ENCODE measurements around the gene CYP39A1.
"Not testable (repeated sequence)": the region's sequence is repeated elsewhere in the genome, so short reads cannot be mapped to it uniquely, and the experiment has no call there.

Gene CYP39A1

DNA sequence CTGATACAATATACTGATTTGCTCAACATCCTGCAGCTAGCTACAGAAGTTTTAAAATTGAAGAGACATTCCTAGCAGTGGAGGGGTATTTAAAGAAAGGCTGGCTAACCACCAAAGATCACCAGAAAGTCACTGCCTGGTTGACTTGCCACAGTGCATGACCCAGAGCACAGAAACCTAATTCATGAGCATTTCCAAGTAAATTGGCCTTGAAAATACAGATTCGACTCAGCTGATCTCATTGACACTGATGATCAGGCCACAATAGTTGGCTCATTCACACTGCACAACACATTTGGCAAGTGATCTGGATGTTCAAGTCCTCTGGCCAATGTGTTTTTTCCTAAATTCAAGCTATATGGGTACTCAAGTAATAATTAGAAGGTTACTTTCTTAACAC is 21.8 kb upstream of the CYP39A1 start:
- H3K36me3 ChIP-seq (ENCODE audit: control insufficient read depth, insufficient read depth, low read length): no peaks in the 10 kb centered on the region
- H3K4me3 ChIP-seq (ENCODE audit: low read depth, low read length): no peak overlapping the region
- H3K9me3 ChIP-seq (ENCODE audit: control insufficient read depth, insufficient read depth, low read length): no peaks in the 10 kb centered on the region

DNA sequence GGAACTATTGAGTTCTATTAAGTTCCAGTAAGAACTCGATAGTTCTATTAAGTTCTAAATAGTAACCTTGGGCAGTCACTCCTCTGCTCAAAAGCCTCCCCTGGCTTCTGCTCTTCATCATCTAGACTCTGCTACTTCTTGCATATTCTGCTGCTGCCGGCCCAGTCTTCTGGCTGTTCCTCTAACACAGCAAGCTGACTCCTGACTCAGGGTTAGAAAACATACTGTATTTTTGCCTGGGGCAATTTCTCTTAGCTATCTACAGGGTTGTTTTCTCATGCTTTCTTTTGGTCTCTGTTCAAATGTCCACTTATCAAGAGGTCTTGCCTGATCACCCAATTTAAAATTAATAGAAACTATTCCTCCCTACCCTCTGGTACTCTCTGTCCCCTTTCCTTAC is 14.8 kb upstream of the CYP39A1 start:
- no peak overlapping the region for H3K4me3 ChIP-seq (ENCODE audit: low read depth, low read length)

More for the DNA sequence above, 21.8 kb upstream of the CYP39A1 start:
- no peaks in the 10 kb centered on the region for H3K27me3 ChIP-seq (ENCODE audit: control insufficient read depth, insufficient read depth, low read length)
- peaks cover 3% of the 10 kb centered on the region for H3K4me1 ChIP-seq (ENCODE audit: control insufficient read depth, insufficient read depth, low read length)
- no peak overlapping the region for H3K9ac ChIP-seq (ENCODE audit: low read depth, low read length)

DNA sequence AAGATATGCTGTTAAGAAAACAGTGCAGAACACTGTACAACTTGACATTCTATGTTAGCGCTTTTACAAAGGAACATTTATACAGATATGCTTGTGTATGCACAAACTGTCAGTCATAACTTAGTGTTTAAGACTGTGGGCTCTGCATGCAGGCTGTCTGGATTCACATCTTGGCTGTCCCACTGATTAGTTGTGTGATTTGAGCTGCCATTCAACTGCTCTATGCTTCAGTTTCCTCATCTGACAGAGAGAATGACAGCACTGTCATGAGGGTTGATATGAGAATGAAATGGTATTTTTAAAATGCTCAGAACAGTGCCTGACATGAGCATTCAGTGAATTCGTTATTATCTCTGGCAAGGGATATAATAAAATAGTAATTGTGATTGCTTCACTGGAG is 8.9 kb upstream of the CYP39A1 start:
- Histone ChIP-seq H3K9me3 (ENCODE audit: control insufficient read depth, insufficient read depth, low read length) (no peaks in the 10 kb centered on the region), H3K36me3 (ENCODE audit: control insufficient read depth, insufficient read depth, low read length) (no peaks in the 10 kb centered on the region), H3K4me1 (ENCODE audit: control insufficient read depth, insufficient read depth, low read length) (no peaks in the 10 kb centered on the region), H3K9ac (ENCODE audit: low read depth, low read length) (no peak overlapping the region), H3K27me3 (ENCODE audit: control insufficient read depth, insufficient read depth, low read length) (no peaks in the 10 kb centered on the region), H3K4me3 (ENCODE audit: low read depth, low read length) (no peak overlapping the region)

More for the DNA sequence above, 14.8 kb upstream of the CYP39A1 start:
- H3K9ac ChIP-seq (ENCODE audit: low read depth, low read length): no peak overlapping the region
- no peaks in the 10 kb centered on the region for H3K36me3 ChIP-seq (ENCODE audit: control insufficient read depth, insufficient read depth, low read length)
- no peaks in the 10 kb centered on the region for H3K27me3 ChIP-seq (ENCODE audit: control insufficient read depth, insufficient read depth, low read length)
- H3K9me3 ChIP-seq (ENCODE audit: control insufficient read depth, insufficient read depth, low read length): no peaks in the 10 kb centered on the region
- H3K4me1 ChIP-seq (ENCODE audit: control insufficient read depth, insufficient read depth, low read length): no peaks in the 10 kb centered on the region

DNA sequence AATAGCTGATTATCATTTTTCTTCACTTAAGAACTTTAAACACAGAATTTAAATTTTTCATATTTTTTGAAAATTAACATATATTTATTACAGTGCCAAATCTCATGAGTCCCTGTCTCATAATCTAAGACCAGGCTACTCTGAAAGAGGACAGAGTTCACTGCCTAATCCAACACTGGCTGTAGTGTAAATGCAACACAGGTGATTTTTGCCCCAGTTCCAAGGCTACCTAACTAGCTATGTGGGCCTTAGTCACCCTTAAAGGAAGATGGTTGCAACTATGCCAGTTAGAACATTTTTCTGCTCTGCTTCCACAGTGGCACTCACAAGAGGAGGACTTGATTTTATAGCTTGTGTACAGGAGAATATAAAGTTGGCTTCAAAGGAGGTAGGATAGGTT is 5.0 kb upstream of the CYP39A1 start:
- no peaks in the 10 kb centered on the region for H3K9me3 ChIP-seq (ENCODE audit: control insufficient read depth, insufficient read depth, low read length)
- no peak overlapping the region for H3K9ac ChIP-seq (ENCODE audit: low read depth, low read length)
- H3K27me3 ChIP-seq (ENCODE audit: control insufficient read depth, insufficient read depth, low read length): peaks cover 17% of the 10 kb centered on the region
- no peaks in the 10 kb centered on the region for H3K4me1 ChIP-seq (ENCODE audit: control insufficient read depth, insufficient read depth, low read length)
- no peaks in the 10 kb centered on the region for H3K36me3 ChIP-seq (ENCODE audit: control insufficient read depth, insufficient read depth, low read length)
- no peak overlapping the region for H3K4me3 ChIP-seq (ENCODE audit: low read depth, low read length)

DNA sequence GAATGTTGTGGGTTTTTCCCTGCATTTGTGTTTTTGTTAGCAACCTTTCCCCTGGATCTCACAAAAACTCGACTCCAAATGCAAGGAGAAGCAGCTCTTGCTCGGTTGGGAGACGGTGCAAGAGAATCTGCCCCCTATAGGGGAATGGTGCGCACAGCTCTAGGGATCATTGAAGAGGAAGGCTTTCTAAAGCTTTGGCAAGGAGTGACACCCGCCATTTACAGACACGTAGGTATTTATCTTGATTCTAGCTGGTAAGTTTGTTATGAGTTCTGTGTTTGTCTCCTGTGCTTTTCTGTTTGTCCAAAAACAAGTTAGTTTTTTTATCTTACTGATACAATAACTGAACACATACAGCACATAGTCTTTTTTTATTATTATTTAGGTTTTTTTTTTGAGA is 3.2 kb upstream of the CYP39A1 start:
- H3K9ac ChIP-seq (ENCODE audit: low read depth, low read length): no peak overlapping the region
- H3K27me3 ChIP-seq (ENCODE audit: control insufficient read depth, insufficient read depth, low read length): peaks cover 17% of the 10 kb centered on the region
- no peaks in the 10 kb centered on the region for H3K4me1 ChIP-seq (ENCODE audit: control insufficient read depth, insufficient read depth, low read length)
- H3K4me3 ChIP-seq (ENCODE audit: low read depth, low read length): no peak overlapping the region
- H3K36me3 ChIP-seq (ENCODE audit: control insufficient read depth, insufficient read depth, low read length): no peaks in the 10 kb centered on the region
- H3K9me3 ChIP-seq (ENCODE audit: control insufficient read depth, insufficient read depth, low read length): no peaks in the 10 kb centered on the region

DNA sequence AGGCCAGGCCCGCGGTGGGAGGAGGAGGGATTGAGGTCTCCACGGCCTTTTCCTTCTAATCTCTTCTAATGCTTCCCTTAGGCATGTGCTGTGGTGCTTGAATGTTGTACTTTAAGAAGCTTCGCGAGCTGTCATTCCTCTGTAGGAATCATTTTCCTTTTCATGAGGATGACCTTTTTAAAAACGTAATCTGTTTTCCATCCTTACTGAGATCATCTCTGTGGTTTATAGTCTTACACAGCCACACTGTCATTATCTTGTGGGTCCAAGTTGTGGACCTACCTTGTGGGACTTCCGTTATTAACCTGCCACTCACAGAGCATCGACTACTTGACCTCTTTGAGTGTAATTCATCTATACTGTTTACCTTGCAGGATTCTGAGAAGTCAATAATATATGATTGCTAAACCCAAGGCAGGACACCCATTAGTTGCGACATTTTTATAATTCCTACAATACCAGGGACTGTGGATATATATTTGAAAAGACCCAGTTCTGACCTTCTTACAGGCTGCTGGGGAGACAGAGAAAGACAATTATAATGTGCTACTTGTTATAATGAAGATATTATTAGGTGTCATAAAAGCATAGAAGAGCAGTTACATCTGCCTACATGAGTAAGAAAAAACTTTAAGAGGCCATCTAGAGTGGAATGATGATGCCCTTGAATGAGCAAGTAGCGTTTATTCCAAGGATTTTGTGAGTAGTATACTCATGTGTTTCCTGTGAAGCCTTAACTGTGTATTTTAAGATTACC is 999 bp upstream of the CYP39A1 start:
- no peaks in the 10 kb centered on the region for H3K36me3 ChIP-seq (ENCODE audit: control insufficient read depth, insufficient read depth, low read length)
- H3K4me1 ChIP-seq (ENCODE audit: control insufficient read depth, insufficient read depth, low read length): no peaks in the 10 kb centered on the region
- H3K27me3 ChIP-seq (ENCODE audit: control insufficient read depth, insufficient read depth, low read length): peaks cover 17% of the 10 kb centered on the region
- peak overlapping the region; percentile 94 for H3K4me3 ChIP-seq (ENCODE audit: low read depth, low read length)
- H3K9me3 ChIP-seq (ENCODE audit: control insufficient read depth, insufficient read depth, low read length): no peaks in the 10 kb centered on the region
- no peak overlapping the region for H3K9ac ChIP-seq (ENCODE audit: low read depth, low read length)

DNA sequence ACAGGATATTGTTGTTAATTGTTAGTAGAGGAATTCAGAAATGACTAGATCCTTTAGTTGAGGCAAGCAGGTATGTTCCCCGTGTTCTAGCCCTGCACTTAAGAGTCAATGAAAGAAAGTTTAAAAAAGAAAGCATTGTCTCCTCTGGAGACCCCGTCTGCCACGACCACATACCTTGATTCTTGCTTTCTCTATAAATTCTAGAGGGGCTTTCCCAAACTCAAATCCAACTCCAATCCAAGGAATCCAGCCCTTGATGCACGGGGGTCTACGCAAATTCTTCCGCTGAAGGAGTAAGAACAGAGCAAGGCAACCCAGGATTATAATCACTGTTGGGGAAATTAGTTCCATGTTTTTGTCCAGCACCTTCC is 401 bp downstream of the CYP39A1 start:
- Histone ChIP-seq H3K36me3 (ENCODE audit: control insufficient read depth, insufficient read depth, low read length) (no peaks in the 10 kb centered on the region), H3K9ac (ENCODE audit: low read depth, low read length) (peak overlapping the region; percentile 71), H3K27me3 (ENCODE audit: control insufficient read depth, insufficient read depth, low read length) (peaks cover 17% of the 10 kb centered on the region), H3K9me3 (ENCODE audit: control insufficient read depth, insufficient read depth, low read length) (no peaks in the 10 kb centered on the region), H3K4me3 (ENCODE audit: low read depth, low read length) (peak overlapping the region; percentile 94), H3K4me1 (ENCODE audit: control insufficient read depth, insufficient read depth, low read length) (no peaks in the 10 kb centered on the region)

DNA sequence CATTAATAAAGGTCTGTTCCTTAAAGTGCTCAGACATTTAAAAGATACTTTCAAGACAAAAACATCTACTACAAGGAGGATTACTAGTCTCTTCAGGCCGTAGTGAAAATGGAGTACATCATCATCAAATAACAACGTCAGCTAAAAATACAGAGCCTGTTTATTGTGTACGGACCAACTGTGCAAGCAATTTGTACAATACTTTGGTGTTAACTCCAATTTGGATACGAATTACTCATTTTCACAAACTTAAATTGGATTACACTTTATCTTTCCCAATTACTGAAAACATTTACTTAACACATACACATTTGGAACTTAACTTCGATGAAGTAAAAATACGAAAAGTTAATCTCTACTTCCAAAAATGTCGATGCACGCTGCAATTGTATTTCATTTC is 802 bp downstream of the CYP39A1 start:
- Histone ChIP-seq H3K4me3 (ENCODE audit: low read depth, low read length) (peak overlapping the region; percentile 94), H3K9ac (ENCODE audit: low read depth, low read length) (peak overlapping the region; percentile 71), H3K9me3 (ENCODE audit: control insufficient read depth, insufficient read depth, low read length) (no peaks in the 10 kb centered on the region), H3K4me1 (ENCODE audit: control insufficient read depth, insufficient read depth, low read length) (no peaks in the 10 kb centered on the region), H3K36me3 (ENCODE audit: control insufficient read depth, insufficient read depth, low read length) (no peaks in the 10 kb centered on the region), H3K27me3 (ENCODE audit: control insufficient read depth, insufficient read depth, low read length) (peaks cover 17% of the 10 kb centered on the region)

DNA sequence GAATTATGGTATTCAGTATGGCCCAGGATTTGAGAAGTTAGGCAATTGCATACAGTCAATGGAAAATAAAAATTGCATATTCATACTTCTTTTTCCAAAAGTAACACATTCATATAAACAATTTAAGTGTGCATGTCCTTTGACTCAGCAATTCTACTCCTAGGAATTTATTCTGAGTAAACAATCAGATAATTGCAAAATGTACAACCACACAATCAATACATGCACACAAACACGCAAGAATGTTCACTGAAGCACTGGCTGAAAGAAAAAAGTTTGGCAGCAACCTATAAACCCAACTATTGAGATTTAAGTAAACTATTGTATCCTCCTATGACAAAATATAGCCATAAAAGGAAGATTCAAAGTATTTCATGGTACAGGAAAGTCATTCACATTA is 1.6 kb downstream of the CYP39A1 start:
- Histone ChIP-seq H3K9me3 (ENCODE audit: control insufficient read depth, insufficient read depth, low read length) (no peaks in the 10 kb centered on the region), H3K9ac (ENCODE audit: low read depth, low read length) (no peak overlapping the region), H3K36me3 (ENCODE audit: control insufficient read depth, insufficient read depth, low read length) (no peaks in the 10 kb centered on the region), H3K4me1 (ENCODE audit: control insufficient read depth, insufficient read depth, low read length) (no peaks in the 10 kb centered on the region), H3K27me3 (ENCODE audit: control insufficient read depth, insufficient read depth, low read length) (peaks cover 17% of the 10 kb centered on the region), H3K4me3 (ENCODE audit: low read depth, low read length) (no peak overlapping the region)

DNA sequence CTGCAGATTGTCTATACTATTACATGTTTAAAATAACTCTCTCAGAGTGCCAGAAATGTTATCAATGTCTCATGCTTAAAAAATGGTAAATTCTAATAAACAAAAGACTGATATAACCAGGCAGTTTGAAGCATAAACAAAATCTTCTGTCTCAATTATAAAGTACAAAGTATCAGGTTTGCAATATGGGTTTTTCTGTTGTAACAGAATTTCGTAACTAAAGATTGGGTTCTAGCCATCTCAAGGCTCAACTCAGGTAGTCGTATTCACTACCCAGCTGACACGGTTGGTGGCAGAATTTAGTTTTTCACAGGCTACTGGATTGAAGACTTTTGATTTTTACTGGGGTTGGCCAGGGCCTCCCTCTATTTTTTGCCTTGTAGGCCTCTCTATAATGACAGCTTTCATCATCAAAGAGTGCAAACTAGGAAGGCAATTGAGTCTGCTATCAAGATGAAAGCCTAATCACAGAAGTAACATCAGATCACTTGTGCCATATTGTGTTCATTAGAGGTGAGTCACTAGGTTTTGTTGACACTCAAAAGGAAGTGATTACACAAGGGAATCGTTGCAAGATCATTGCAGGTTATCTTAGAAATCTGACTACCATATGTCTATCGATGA is 3.6 kb downstream of the CYP39A1 start:
- H3K4me3 ChIP-seq (ENCODE audit: low read depth, low read length): no peak overlapping the region
- no peaks in the 10 kb centered on the region for H3K36me3 ChIP-seq (ENCODE audit: control insufficient read depth, insufficient read depth, low read length)
- no peaks in the 10 kb centered on the region for H3K9me3 ChIP-seq (ENCODE audit: control insufficient read depth, insufficient read depth, low read length)
- H3K9ac ChIP-seq (ENCODE audit: low read depth, low read length): no peak overlapping the region
- no peaks in the 10 kb centered on the region for H3K4me1 ChIP-seq (ENCODE audit: control insufficient read depth, insufficient read depth, low read length)
- H3K27me3 ChIP-seq (ENCODE audit: control insufficient read depth, insufficient read depth, low read length): peaks cover 8% of the 10 kb centered on the region

DNA sequence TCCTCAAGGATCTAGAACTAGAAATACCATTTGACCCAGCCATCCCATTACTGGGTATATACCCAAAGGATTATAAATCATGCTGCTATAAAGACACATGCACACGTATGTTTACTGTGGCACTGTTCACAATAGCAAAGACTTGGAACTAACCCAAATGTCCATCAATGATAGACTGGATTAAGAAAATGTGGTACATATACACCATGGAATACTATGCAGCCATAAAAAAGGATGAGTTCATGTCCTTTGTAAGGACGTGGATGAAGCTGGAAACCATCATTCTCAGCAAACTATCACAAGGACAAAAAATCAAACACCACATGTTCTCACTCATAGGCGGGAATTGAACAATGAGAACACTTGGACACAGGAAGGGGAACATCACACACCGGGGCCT is 4.5 kb downstream of the CYP39A1 start:
- not testable (repeated sequence) for H3K36me3 ChIP-seq (ENCODE audit: control insufficient read depth, insufficient read depth, low read length); H3K9ac ChIP-seq (ENCODE audit: low read depth, low read length); H3K4me1 ChIP-seq (ENCODE audit: control insufficient read depth, insufficient read depth, low read length); H3K27me3 ChIP-seq (ENCODE audit: control insufficient read depth, insufficient read depth, low read length); H3K4me3 ChIP-seq (ENCODE audit: low read depth, low read length); H3K9me3 ChIP-seq (ENCODE audit: control insufficient read depth, insufficient read depth, low read length)

DNA sequence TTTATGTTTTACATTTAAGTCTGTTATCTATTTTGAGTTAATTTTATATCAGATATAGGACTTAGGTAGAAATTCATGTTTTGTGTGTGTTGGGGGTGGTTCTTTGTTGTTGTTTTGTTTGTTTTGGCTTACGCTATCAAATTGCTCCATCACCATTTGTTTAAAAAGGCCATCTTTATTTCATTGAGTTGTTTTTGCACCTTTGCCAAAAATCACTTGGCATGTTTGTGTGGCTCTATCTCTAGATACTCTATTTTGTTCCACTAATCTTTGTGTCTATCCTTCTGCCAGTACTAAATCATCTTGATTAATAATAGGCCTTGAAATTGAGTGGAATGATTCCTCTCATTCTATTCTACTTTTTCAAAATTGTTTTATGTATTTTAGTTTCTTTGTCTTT is 7.4 kb downstream of the CYP39A1 start:
- H3K4me1 ChIP-seq (ENCODE audit: control insufficient read depth, insufficient read depth, low read length): no peaks in the 10 kb centered on the region
- no peak overlapping the region for H3K9ac ChIP-seq (ENCODE audit: low read depth, low read length)
- no peaks in the 10 kb centered on the region for H3K9me3 ChIP-seq (ENCODE audit: control insufficient read depth, insufficient read depth, low read length)
- no peak overlapping the region for H3K4me3 ChIP-seq (ENCODE audit: low read depth, low read length)
- no peaks in the 10 kb centered on the region for H3K27me3 ChIP-seq (ENCODE audit: control insufficient read depth, insufficient read depth, low read length)
- H3K36me3 ChIP-seq (ENCODE audit: control insufficient read depth, insufficient read depth, low read length): no peaks in the 10 kb centered on the region
